HG03066 (cell line): ENCODE measurements around the gene PPHLN1.
A peak's percentile ranks its signal among the peaks of the same experiment; 100 is the strongest.
"Not testable (repeated sequence)": the region's sequence is repeated elsewhere in the genome, so short reads cannot be mapped to it uniquely, and the experiment has no call there.

Experiments used
- ATAC-seq: cut with Tn5 transposase; IDR thresholded peaks from one replicate; pipeline ENCODE4 v1.9.1; 2021; ENCODE audit warnings: low read depth; ENCODE audit not compliant: unreplicated experiment

The PPHLN1 gene

DNA sequence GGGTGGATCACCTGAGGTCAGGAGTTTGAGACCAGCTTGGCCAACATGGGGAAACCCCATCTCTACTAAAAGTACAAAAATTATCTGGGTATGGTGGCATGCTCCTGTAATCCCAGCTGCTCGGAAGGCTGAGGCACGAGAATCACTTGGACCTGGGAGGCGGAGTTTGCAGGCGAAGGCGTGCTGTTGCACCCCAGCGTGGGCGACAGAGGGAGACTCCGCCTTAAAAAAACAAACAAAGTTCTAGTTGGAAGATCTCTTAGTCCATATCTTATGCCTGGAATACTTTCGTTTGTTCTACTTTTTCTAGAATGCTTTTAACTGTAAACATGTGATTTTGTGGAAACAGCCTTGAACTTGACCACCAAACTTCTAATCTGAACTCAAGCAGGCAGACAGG lies 38.7 kb downstream of the PPHLN1 start:
- ATAC-seq, result no peak

DNA sequence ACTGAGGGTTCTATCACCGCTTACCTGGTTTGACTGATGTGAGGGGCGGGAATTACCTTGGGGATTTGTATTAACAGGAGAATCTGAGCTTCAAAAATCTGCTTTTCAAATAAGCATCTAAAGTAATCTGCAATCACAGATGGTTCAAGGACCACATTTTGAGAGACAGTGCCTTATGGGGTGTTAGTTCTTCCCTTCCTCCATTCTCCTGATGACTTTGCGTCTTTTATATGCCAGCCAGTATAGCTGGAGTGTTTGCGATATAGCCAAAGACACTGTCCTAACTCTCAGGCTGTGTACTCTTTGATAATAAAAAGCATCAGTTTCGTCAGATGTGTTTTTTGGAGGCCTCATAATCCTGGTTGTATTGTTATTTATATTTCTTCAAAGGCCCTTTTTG lies 39.5 kb downstream of the PPHLN1 start:
- ATAC-seq, result no peak

DNA sequence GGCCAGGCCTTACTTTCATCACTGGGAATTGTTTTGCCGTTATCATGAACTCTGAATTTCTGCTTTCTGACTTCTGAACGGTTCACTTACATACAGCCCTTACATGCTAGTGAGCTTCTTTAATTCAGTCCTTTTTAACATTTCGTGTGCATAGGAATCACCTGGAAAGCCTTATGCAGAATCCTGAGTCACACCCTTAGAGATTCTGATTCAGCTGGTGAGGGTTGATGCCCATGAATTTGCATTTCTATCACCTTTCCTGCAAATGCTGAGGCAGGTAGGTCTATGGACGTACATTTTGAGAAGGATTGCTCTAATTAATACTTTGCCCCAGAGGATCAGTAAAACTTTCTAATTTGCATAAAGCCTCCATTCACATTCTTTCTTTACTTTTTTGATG lies 44.0 kb downstream of the PPHLN1 start:
- ATAC-seq, result no peak

DNA sequence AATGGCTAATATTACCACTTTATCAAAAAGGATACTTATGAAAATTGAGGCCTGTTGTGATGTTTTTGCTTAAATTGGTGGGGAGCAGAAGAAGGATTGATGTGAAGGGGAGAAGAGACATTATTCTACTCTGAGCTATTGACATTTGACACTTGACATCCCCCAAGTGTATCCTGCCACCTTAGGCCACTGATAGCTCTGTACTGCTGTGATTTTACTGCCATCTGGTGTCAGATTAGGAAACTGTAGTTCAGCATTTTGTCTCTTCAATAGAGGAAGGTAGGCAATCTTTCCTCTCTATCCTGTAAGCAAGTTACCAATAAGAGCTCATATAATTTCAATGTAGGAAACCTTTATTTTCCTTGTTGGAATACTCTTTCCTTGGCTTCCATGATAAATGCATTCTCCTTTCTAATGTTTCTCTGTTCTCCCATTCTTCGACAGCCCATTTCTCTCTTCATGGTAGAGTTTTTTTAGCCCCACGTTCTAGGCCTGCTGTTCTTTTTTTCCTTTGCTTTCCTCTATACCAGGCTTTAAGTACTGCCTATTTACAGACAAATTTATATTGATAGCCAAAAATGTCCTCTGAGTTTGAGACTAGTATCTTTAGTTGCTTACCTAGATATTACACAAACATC lies 46.3 kb downstream of the PPHLN1 start:
- ATAC-seq, result peak; percentile 63

DNA sequence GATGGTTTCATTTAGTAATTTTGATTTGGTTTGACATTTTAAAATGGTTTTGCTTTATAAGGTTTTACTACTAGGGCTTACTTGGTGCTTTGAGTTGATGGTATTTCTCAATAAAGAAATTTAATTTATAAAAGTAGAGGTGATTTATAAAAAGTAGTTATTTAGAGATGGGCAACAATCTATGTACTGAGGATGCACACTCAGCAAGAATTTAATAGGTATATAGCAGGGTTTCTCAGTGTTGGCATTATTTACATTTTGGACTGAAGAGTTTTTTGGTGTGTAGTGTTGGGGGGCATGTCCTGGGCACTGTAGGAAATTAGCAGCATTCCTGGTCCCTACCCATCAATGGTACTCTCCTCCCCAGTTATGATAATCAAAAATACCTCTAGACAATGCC lies 47.7 kb downstream of the PPHLN1 start:
- ATAC-seq, result no peak

DNA sequence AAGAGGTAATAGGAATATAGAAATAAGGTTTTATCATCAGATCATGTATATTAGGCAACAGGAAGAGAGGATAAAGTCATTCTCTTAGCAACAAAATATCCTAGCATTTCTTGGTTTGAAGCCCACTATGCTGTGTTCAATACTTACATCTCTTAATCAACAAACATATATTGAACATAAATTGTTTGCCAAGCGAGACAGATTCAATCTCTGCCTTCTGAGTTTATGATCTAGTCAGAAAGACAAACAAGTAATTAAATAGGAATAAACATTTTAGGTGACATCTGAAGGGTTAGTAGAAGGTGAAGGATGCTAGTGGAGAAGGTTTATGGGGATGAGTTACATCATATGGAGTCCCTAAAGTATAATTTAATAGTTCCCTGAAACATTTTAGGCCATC lies 54.8 kb downstream of the PPHLN1 start:
- ATAC-seq, result no peak

DNA sequence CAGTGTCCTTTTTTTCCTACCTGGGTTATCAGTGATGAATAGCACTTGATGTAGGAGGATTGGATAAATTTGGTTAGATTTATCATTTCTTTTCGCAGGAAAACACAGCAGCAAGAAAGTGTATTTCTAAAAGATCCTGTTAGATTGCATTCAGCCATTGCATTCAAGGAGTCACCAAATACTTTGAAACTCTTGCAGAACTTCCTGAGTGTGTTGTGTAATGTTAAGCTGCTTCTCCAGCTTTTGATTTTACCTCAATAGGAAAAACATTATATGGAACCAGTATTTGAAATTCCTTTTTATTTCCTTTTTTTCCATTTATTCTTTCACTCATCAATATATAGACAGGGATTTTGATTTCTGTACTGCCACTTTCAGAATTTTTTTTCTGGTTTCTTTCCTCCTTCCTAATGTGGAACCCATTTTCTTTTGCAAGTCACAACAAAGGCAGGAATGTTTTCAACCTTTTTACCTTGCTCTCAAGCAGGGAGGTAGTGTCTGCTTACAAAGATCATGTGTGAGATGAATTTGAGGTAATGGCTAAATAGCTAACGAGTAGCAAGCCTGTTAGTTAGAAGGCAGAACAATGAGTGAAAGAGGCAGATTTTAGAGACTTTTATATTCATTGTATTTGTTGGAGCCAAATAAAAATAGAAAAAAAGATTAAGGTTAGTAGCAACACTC lies 56.2 kb downstream of the PPHLN1 start:
- ATAC-seq, result no peak

DNA sequence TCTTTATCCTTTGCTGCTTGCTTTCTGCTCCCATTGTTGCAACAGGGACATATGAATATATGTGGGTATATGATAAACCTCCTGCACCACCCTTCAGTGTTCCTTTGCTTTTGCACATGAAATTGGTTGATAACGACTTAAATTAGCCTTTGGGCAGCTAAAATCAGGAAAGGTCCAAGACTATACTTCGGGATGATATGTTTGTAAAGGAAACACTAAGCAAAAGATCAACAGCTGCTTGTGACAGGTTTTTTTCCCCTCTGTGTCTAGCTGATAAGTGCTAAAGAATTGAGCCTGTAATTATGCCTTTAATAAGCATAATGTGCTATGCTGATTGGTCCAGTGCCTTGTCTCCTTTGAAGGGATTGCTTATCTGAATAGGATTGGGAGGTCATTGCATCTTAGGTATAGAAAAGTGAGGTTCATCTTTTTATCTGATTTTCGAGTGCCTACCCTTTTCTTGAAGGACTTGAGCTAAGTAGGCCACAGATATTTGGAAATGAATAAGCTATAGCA lies 59.4 kb downstream of the PPHLN1 start:
- no peak for ATAC-seq

DNA sequence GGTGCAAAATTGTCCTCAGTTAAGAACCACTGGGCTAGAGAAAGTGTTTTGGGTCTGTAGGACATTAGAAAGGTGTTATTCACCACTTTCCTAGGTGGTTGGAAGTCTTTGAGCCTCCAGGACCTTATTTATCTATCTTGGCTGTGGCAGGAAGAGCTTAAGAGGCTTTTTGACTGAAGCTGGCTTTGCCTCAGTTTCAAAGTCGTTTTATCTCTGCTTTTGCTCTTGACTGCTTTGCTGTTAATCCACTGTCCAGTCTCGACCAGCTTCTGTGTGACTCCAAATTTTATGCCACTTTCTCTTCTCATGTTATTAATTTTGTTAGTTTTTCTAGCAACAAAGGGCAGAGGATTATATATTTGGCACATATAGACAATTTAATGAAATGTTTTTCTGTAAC lies 60.3 kb downstream of the PPHLN1 start:
- ATAC-seq, result no peak

DNA sequence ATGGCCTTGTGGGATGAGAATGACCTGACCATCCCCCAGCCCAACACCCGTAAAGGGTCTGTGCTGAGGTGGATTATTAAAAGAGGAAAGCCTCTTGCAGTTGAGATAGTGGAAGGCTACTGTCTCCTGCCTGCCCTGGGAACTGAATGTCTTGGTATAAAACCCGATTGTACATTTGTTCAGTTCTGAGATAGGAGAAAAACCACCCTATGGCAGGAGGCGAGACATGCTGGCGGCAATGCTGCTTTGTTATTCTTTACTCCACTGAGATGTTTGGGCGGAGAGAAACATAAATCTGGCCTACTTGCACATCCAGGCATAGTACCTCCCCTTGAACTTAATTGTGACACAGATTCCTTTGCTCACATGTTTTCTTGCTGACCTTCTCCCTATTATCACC lies 62.1 kb downstream of the PPHLN1 start:
- ATAC-seq, result not testable (repeated sequence)

DNA sequence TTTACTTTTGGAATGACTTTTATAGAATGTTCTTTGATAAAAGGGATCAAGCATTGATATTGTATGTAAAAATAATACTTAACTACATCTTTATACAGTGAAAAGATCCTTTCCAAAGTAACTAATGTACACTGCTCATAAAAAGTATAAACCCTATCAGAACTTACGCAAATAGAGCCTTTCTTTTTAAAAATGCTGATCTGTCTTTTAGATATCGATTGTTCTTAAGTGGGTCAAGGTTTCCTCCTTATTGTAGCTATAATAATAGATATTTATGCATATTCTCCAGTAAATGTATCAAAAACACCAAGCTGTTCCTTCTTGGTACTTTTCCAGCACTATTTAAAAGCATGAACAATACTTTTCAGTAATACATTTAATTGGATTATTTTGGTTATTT lies 68.5 kb downstream of the PPHLN1 start:
- ATAC-seq, result no peak

DNA sequence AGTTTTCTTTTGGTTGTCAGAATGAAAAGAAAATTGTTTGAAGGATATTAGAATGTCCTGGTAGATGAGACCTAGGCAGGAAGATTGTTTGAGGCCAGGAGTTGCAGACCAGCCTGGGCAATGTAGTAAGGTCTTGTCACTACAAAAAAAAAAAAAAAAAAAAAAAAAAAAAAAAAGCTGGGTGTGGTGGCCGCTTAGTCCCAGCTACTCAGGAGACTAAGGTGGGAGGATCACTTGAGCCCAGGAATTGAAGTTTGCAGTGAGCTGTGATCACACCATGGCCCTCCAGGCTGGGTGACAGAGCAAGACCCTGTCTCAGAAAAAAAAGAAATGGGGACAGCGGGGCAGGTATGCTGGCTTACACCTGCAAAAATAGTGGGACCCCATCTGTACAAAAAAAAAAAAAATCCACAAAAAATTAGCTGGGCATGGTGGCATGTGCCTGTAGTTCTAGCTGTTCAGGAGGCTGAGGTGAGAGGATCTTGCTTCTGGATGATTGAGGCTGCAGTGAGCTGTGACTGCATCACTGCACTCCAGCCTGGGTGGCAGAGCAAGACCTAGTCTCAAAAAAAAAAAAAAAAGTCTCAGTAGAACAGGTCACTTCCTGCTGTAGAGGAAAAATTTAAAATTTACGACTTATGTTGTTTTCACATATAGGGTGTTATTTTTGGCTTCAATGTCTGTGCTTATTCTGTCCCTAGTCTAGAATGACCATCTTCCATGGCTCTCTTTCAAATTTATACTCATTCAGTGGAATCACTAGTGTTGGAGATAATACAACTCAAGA lies 70.7 kb downstream of the PPHLN1 start:
- peak; percentile 72 for ATAC-seq

DNA sequence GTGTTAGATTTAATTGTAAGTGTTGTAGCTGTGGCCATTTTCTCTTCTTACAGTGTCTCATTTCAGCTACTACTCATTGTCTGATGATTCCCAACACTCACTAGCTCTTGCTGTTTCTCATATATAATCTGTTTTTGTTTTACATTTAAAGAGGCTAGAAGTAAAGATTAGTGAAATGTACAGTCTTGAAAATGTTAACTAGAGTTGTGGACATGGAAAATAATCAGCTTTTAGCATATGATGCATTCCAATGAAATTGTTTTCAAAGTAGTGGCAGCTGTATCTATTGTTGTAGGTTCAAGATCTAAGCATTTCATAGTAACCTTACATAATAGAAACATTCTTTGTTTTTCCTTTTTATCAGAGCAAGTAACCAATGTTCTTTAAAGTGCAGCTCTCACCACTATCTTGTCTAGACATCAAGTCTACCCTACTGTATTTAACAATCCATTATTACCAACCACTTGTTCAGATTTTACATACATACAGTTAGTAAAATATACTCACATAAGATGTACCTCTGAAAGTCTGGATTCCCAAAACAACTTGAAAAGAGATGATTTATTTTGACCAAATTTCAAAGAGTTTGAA lies 76.9 kb downstream of the PPHLN1 start:
- no peak for ATAC-seq

DNA sequence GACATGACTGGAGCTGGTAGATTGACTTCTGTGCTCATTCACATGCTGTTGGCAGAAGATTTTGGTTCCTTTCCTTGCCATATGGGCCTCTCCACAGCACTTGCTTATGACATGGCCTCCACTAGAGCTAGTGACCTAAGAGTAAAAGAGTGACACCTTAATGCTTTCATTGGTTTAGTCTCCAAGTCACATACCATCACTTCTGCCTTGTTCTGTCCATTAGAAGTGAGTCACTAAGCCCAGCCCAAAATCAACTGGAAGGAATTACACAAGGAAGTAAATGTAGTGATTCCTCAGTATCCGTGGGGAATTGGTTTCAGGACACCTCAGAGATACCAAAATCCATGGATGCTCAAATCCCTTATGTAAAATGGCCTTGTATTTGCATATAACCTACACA lies 81.3 kb downstream of the PPHLN1 start:
- ATAC-seq, result no peak

DNA sequence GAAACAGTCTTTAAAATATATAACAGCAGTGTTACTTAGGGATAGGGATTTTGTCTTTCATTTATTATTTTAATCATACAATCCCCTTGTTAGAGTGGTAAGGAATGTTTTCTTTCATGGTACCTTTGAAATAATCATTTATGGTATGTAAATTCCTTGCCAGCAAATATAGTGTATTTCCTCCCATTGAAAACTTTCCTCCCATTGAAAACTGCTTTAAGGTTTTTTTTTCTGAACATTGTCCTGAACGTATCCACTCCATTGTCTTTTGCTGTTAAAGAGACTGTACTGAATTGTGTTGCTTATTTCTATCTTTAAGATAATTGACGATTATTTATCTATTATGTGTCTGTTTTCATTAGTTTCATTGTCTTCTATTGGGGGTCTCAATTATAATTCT lies 83.5 kb downstream of the PPHLN1 start:
- no peak for ATAC-seq

DNA sequence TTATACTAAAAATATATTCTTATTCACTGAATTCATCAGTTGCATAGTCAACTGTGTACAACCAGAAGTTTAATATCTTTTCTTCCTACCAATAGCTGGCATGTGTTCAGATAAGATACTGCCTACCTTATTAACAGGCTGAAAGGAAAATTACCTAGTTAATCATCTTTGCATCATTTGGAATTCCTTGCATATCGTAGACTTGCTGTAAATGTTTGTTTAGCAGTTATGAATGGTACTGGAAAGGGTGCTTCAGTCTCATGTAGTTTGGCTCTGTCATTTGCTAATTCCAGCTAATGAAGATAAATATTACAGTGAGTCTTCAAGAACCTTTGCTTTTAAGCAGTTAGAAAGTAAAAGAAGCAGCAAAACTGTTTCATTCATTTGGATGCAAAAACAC lies 84.4 kb downstream of the PPHLN1 start:
- ATAC-seq, result no peak

DNA sequence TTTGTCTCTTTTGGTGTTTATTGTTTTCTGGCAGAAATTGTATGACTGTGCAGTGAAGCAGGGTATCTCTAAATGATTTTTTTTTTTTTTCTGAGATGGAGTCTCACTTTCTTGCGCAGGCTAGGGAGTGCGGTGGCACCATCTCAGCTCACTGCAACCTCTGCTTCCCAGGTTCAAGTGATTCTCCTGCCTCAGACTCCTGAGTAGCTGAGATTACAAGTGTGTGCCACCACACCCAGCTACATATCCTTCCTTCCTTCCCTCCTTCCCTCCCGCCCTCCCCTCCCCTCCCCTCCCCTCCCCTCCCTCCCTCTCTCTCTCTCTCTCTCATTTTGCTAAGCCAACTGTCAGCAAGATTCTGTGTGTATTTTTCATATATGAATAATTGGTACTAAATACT lies 94.4 kb downstream of the PPHLN1 start:
- ATAC-seq, result no peak

DNA sequence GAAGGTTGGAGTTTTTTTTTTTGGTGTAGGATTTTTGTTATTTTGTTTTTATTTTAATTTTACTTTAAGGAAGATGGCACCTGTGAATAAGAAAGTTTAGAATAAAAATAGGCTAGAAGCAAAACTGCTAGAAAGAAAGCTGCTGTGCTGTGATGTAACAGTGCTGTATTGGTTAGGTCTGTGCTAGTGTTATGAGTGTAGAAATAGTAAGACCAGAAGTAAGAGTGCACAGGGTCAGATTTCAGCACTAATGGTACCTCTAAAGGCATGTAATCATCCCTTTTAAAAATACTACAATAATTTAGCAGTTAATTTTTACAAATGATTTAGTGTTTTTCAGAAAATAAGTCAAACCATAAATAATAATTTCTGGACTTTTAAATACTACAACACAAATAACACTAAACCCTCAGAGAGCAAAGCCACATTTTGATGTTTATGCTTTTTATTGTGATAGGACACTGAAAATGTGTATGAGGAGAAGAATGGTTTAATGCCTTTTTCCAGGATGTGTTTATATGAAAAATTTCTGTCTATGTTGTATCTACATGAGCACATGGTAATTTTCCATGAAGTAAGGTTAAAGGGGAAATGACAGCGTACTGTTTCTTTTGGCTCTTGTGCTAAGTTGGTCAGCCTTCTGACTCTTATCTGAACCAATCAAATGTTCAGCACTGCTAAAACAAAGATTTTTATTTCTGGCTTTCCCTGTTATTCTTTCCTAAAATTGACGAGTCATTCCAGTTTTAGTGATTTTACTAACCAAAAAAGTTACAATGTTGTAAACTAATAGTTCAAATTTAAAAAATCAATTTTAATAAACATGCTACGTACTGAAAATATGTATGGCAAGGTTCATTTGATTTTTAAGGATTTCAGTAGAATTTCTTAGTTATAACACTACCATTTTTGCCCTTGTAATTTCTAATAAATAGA lies 96.1 kb downstream of the PPHLN1 start:
- ATAC-seq, result peak; percentile 83

DNA sequence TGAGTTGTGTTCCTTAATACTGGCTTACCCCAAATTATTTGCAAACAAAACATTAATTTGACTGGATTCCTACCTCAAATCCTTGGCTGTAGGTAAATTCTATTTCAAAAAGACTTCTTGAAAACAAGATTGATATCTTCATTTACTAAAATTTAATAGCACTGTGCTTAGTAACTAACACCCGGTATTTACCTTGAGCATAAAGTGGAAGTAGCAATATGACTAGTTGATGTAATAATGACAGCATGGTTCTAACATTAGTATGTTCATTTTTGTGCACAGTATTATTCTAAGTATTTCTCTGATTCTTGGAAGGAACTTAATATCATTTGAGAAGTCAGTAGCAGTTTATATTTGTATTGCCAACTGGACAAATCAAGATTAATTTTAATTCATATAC lies 96.8 kb downstream of the PPHLN1 start:
- ATAC-seq, result no peak

DNA sequence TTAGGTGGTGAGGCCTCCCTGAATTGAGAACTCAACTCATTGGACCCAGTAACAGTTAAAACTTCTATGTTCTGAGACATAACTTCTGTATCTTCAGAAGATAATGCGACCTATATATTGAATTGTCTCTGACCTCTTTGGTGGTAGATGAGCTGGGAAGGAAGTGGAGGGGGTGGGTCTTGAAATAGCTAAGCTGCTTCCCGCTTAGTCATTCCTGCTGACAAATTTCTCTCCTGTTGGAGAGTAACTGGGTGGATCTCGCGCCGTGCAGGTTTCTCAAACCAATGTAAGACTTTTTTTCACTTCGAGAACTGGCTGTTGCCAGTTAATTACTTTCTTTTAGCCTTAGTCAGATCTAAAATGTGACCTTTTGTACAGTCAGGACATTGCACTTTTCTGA lies 100.8 kb downstream of the PPHLN1 start:
- ATAC-seq, result no peak
